Endothelial cell of umbilical vein (primary cell): ENCODE measurements around the gene NKAIN4.

Experiments used
- CTCF ChIP-seq, 2 donors: IDR thresholded peaks; 1 replicate in 1 of 2; 2 replicates in 1 of 2; pipeline ENCODE4 v1.5.1; 2011; ENCODE audit warnings: low read length in 2 of 2, mild to moderate bottlenecking in 2 of 2, moderate library complexity in 2 of 2, control low read depth in 1 of 2, inconsistent platforms in 1 of 2, low read depth in 1 of 2; ENCODE audit not compliant: insufficient read depth in 1 of 2; ENCODE audit errors: extremely low read depth in 1 of 2
- EZH2 ChIP-seq: IDR thresholded peaks from 2 replicates; pipeline ENCODE4 v1.6.1; 2012; ENCODE audit warnings: borderline replicate concordance, low read depth, mild to moderate bottlenecking, moderate library complexity, low read length, inconsistent platforms; ENCODE audit not compliant: severe bottlenecking
- MAX ChIP-seq: IDR thresholded peaks from 2 replicates; pipeline ENCODE4 v1.6.1; 2011; ENCODE audit not compliant: insufficient read depth, insufficient read length
- POLR2A ChIP-seq: IDR thresholded peaks from 2 replicates; pipeline ENCODE4 v1.6.1; 2012; ENCODE audit warnings: low read depth, mild to moderate bottlenecking, control low read depth, low read length

GRCh38 chr20:63290136-63290676 lies 35.9 kb upstream of the NKAIN4 start:
- TF ChIP-seq MAX = no peak
- TF ChIP-seq CTCF (IDR thresholded peaks at IDR 0.05; ENCODE audit: extremely low read depth in 1 of 2, insufficient read depth in 1 of 2, low read depth in 1 of 2, low read length in 2 of 2) = no peak
- no peak for TF ChIP-seq EZH2
- TF ChIP-seq POLR2A = no peak
